Measurements from ENCODE around the gene DPP6. TPM values are rescaled to one million over a fixed set of nuclear protein-coding genes. Genes with fewer than 3 reads are reported as not detected.

Gene DPP6
- total RNA-seq, 1 experiment from 2014 or later: not detected

DNA sequence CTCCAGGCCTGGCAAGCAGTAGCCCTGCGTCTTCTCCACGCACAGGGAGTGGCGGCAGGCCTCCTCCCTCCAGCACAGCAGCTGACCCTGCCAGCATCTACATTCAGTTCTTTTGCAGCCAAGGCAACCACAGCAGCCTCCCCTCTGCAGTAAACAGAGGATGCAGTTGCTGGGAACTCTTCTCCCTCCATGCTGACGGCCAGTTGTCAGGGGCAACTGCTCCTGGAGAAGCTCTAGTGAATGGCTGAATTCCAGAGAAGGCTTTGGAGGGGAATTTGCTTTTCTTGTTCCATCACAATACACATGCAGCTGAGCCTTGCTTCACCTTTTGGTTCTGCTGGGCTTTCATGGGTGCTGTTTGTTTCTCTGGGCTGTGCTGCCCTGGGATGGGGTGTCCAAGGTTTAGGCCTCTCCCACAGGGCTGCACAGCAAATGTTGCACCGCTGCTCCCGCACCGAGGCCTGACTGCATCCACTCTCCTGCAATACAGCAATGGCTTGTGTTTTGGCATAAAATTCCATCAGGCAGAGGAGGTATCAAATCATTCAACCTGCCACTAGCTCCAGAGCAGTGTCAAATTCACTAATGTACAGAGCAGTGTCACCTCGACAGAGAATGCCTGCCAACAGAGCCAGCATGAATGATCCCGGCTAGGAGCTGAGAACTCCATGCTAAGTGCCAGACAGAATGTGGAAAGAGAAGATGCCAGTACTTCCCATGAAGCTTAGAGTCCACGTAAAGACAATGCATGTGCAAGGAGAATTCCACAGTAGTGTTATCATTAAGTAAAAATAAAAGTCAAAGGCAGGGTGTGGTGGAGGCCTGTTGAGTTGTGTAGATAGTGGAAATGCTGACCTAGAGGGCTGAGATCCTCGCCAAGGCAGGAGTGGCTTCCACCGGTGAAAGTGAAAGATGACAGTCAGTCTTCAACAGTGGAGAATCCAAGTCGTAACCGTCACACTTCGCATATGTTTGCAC is 399.6 kb downstream of the DPP6 start:
- DNase-seq (ENCODE audit: low spot score): no peak

DNA sequence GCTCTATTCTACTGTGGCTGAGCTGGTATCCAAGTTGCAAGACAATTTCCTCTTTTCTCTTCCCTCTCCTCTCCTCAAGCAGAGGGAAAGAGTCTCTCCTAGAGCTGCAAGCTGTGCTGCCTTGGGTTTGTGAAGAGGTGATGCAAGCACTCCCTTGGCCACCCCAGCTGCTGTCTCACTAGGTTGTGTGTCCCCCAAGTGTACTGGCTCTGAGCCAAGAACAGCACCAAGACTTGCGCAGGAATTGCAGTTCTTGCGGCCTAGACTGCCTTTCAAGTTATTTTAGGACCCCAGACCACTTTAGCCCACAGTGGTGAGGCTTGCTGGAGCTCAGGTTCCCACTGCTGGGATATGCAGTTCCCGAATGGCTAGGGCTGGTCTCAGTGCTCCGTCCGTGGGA is 411.6 kb downstream of the DPP6 start:
- no peak for DNase-seq (ENCODE audit: low spot score)

GRCh38 chr7:154469652-154470051 is 417.5 kb downstream of the DPP6 start:
- DNase-seq (ENCODE audit: low spot score): no peak

DNA sequence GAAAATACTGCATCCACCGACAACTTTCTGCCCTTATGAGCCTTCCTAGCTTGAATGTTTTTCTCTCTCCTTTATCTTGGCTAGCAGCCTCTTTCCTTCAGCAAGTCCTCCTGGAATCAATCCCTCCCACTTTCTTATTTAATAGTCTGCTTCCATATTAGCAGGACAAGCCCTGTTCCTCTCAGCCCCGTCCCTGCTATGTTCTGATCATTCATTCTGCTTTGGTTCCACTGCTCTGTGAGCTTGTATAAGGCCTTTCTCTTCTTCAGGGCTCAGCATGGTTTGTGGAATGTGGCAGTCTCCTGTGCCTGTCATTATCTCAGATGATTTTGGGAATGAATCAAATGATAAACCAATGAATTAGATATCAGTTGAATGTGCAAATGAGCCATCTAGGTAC is 420.1 kb downstream of the DPP6 start:
- no peak for DNase-seq (ENCODE audit: low spot score)

- DNase-seq (ENCODE audit: low spot score): no peak
Measured at GRCh38 chr7:154473360-154473759, 421.2 kb downstream of the DPP6 start.

DNA sequence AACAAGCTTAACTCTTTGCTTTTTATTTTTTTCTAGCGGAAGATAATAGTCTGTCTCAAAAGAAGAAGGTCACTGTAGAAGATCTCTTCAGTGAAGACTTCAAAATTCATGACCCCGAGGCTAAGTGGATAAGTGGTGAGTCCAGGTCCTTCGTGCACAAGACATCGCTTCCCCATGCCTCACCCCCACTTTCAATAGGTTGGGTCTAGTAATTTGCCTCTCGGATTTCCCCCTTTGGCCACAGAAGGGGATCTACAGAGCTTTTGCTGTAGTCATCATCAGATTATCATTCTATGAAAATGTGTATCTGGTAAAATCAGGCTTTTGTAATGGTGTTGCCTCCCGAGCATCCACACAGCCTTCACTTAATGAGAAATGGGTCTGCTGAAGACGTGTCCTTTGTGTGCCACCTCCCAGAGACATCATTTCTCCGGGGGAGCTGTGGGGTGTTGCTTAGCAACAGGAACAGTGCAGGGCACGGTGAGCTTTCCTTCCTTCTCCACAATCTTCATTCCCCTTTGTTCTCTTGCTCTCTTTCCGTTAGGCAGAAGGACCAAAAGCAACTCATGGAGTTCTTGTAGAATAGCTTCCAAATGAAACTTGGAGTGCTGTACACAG is 422.8 kb downstream of the DPP6 start:
- DNase-seq (ENCODE audit: low spot score): no peak

DNA sequence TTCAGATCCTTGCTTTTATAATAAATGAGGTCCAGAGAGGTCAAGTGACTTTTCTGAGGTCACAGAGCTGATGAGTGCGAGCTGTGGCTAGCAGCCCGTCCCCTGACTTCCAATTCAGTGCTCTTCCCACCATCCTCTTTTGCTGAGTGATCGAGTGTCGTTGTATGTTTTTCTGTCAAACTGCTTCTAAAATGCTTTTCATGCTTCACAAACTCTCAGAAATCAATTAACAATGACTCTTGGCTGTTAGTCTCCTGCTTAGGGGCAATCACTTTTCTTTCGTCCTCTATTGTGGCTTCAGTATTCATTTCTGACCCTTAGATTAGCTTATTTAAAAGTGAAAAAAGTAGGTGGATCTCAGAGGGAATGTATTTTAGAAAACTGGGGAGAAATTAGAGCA is 423.7 kb downstream of the DPP6 start:
- DNase-seq (ENCODE audit: low spot score): no peak

DNA sequence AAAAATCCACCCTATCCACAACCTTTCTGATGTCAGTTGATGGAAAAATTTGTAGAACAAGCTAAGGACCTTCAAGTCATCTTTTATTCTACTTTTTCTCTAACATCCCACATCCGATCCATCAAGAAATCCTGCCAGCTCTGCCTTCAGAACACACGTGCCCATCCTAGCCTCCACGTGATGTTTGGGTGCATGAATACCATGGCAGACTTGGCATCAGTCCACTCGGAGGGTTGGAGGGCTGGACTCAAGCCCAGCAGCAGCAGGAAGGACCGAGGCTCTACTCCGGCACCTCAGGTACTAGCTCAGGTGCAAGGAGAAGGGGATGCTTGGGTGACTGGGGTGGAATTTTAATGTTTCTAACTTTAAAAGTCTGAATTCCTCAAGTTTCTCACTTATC is 428.6 kb downstream of the DPP6 start:
- no peak for DNase-seq (ENCODE audit: low spot score)

GRCh38 chr7:154482863-154483262 is 430.7 kb downstream of the DPP6 start:
- no peak for DNase-seq (ENCODE audit: low spot score)

GRCh38 chr7:154484406-154484805 is 432.2 kb downstream of the DPP6 start:
- DNase-seq (ENCODE audit: low spot score): no peak

DNA sequence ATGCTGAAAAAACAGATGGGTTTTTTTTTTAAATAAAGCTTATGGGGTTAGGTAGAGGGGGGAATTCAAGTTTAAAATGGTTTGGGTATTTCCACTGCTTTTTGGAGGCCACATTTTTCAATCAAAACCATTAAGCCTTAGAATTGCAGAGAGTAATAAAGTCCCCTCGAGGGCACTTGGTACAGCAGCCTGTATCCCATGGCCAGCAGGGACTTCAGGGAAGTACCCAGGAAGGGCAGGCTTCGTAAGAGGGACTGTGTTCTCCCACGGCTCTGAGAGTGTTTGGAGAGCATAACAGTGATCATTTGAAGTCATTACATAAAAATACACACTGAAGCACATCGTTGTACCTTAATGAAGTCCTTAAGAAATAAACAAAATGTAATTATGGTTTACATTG is 432.7 kb downstream of the DPP6 start:
- DNase-seq (ENCODE audit: low spot score): no peak

GRCh38 chr7:154489897-154490296 is 437.7 kb downstream of the DPP6 start:
- no peak for DNase-seq (ENCODE audit: low spot score)

- DNase-seq (ENCODE audit: low spot score): no peak
Measured at GRCh38 chr7:154493594-154493993, 441.4 kb downstream of the DPP6 start.

GRCh38 chr7:154497751-154498150 is 445.6 kb downstream of the DPP6 start:
- no peak for DNase-seq (ENCODE audit: low spot score)

DNA sequence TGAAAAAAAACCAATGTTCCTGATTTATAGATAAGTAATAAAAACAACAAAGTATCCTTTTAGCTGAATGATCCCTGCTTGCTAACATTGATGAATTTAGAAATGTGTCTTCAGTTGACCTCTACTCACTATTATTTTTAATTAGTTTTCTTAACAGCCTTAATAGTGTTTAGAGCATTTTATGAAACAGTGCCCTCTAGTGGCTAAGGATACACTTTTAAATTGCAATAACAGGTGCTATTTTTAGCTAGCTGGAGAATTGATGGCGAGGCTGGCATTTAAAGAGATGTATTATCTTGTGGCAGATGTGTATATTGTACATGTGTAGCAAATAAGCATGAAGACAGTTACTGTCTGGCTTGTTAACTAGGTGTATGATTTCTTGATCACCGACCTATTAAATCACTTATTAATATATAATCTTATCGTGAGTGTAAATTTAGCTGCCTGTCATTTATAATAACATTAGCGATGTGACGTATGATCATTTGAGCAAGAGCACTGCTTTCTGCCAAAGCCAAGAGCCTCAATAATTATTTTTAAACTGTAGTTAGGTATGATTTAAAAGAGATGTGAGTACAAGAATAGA is 451.9 kb downstream of the DPP6 start:
- peak; percentile 80 for DNase-seq (ENCODE audit: low spot score)

- DNase-seq (ENCODE audit: low spot score): no peak
Measured at GRCh38 chr7:154504918-154505317, 452.7 kb downstream of the DPP6 start.

DNA sequence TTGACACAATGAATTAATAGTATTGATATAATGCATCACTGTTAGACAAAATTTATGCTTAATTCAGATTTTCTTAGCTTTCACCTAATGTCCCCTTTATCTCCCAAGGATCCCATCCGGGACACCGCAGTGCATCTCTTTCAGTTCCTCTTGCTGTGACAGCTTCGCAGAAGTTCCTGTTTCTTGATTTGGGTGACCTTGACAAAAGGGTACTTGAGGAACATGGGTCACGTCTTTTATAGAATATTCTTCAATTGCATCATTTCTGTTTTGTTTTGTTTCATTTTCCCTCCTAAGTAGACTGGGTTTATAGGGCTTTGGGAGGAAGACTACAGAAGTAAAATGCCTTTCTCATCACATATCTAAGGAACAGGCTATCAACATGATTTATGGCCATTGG is 453.2 kb downstream of the DPP6 start:
- DNase-seq (ENCODE audit: low spot score): no peak

DNA sequence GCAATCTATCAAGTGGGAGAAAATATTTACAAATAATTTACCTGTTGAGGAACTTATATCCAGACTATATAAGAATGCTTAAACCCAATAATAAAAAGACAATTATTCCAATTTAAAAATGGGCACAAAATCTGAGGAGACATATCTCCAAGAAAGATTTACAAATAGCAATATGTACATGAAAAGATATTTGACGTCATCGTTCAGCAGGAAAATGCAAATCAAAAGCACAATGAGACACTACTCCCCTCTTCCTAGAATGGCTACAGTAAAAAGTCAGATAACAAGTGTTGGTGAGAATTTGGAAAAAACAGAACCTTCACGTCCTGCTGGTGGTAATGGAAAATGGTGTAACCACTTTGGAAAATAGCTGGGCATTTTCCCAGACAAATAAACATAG is 457.0 kb downstream of the DPP6 start:
- no peak for DNase-seq (ENCODE audit: low spot score)

DNA sequence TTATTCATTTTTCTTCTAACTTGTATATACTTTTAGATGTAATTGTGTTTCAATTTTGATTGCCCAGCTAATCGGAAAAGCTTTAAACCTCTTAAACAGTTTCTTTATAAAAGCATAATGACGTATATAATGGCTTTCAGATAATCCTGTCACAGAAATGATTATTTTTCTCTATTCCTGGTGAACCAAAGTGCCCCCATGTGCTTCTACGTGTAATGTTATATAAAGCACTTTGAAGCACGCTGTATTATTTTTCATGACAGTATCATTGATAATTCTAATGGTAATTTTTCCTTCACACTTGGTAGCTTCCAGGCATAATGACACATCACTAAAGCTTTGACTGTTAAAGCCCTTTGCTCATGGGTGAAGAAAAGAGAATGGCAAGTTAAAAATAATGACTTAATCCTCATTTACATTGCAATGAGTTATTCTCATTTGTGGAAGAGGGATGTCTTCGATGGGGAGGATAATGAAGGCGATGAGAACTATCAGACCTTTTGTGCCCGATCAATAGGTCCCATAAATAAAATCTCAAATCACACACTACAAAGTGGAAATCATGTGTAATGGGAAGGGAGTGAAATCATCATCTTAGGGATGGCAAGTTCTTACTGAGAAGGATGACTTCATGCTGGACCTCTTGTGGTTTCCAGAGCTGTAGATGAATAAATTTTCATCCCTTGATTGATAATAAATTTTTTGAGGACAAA is 460.1 kb downstream of the DPP6 start:
- no peak for DNase-seq (ENCODE audit: low spot score)

DNA sequence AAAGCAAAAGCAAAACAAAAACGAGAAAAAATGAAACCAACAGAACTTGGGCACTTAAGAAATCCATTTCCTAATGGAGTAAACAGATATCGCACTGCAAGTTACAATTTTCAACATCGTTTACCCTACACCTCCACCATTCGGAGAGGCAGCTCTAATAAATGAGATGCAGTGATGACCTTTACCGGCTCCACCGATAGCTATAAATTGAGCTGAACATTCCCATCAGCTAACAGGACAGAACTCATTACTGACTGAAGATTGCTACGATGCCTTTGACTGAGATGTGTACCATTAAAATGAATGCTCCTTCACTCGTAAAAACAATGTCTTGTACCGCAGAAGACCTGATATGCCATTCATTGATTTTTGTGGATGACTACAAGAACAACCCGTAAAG is 465.6 kb downstream of the DPP6 start:
- no peak for DNase-seq (ENCODE audit: low spot score)

DNA sequence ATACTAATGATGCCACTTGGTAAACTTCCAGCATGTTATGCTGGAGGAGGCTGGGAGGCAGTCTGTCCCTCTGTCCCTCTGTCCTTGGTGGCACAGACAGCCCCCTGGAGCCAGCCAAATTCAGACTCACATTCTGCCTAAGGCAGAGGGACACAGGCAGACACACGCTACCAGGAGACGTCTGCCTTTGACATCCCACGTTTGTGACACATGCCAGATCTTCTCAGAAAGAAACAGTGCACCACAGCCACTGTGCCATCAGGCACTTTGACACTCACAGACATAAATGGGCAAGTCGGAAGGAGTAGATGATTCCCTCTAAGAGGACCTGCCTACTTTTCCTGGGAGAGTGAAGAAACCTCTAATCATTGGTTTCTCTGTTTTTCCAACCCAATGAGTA is 467.0 kb downstream of the DPP6 start:
- no peak for DNase-seq (ENCODE audit: low spot score)

- no peak for DNase-seq (ENCODE audit: low spot score)
Measured at GRCh38 chr7:154530136-154530535, 477.9 kb downstream of the DPP6 start.

All from HT-29 (cell line).